Breast epithelium (tissue), 4 donors: Measurements from ENCODE around the gene TBCC. TPM values are rescaled to one million over a fixed set of nuclear protein-coding genes. Genes with fewer than 3 reads are reported as not detected.
A peak's percentile ranks its signal among the peaks of the same experiment; 100 is the strongest.

Experiments
- DNase-seq, 2 donors: peaks; one replicate each; pipeline ENCODE4 v3.0.0-alpha.2; 2019; ENCODE audit warnings: low spot score in 2 of 2
- H3K27ac ChIP-seq, 2 donors: fragments of 200-600 bp; sonication (generic) in 1 of 2; one replicate each; pipeline ENCODE4 v1.5.1; 2016 to 2019; ENCODE audit warnings: mild to moderate bottlenecking in 1 of 2
- H3K27me3 ChIP-seq, 2 donors: fragments of 200-600 bp; sonication (generic) in 1 of 2; one replicate each; pipeline versions ENCODE4 v1.5.1 to v1.6.0; 2017 to 2019; ENCODE audit warnings: control low read depth in 1 of 2, mild to moderate bottlenecking in 1 of 2
- H3K36me3 ChIP-seq: fragments of 200-600 bp; one replicate; pipeline ENCODE4 v1.5.1; 2019
- H3K4me1 ChIP-seq, 2 donors: fragments of 200-600 bp; sonication (generic); one replicate each; pipeline ENCODE4 v1.5.1; 2016 to 2019; ENCODE audit warnings: control low read depth in 1 of 2
- H3K4me3 ChIP-seq, 3 donors: fragments of 200-600 bp; sonication (generic); 1 replicate in 2 of 3; 2 replicates in 1 of 3; pipeline ENCODE4 v1.5.1; 2016 to 2019; ENCODE audit warnings: mild to moderate bottlenecking in 3 of 3, moderate library complexity in 2 of 3
- H3K9me3 ChIP-seq, 2 donors: fragments of 200-600 bp; sonication (generic) in 1 of 2; one replicate each; pipeline ENCODE4 v1.5.1; 2016 to 2019; ENCODE audit warnings: control low read depth in 1 of 2
- POLR2A ChIP-seq: fragments of 450-650 bp; IDR thresholded peaks from one replicate; pipeline ENCODE4 v1.6.1; 2016; ENCODE audit warnings: antibody characterized with exemption, mild to moderate bottlenecking, moderate library complexity
- POLR2AphosphoS5 ChIP-seq, 3 donors: sonication (generic); formaldehyde crosslinking; IDR thresholded peaks; one replicate each; pipeline ENCODE4 v1.6.1; 2017; ENCODE audit warnings: antibody characterized with exemption in 3 of 3
- intact Hi-C: fragments of 100-400 bp; cut with DNase I; formaldehyde crosslinking; loops from one replicate; pipeline ENCODE4 v1.15.1; 2023; ENCODE audit warnings: low total_unique reads
- total RNA-seq, 3 donors: library from RNA; depleted of rRNA; stranded (reverse); fragments of >200 nt; gene quantifications; one replicate each; pipeline ENCODE4 v1.1.0, GENCODE V29; 2016
- TF ChIP-seq, protein P1 (sequence below), 3 donors: fragments of 450-650 bp; IDR thresholded peaks; one replicate each; pipeline ENCODE4 v1.5.1; 2016 to 2017; ENCODE audit warnings: antibody characterized with exemption in 3 of 3, mild to moderate bottlenecking in 3 of 3, moderate library complexity in 3 of 3

TBCC gene, protein sequence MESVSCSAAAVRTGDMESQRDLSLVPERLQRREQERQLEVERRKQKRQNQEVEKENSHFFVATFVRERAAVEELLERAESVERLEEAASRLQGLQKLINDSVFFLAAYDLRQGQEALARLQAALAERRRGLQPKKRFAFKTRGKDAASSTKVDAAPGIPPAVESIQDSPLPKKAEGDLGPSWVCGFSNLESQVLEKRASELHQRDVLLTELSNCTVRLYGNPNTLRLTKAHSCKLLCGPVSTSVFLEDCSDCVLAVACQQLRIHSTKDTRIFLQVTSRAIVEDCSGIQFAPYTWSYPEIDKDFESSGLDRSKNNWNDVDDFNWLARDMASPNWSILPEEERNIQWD
- 10 to 100 TPM; 21.3 to 27.7 (median 26.3) TPM for total RNA-seq

DNA sequence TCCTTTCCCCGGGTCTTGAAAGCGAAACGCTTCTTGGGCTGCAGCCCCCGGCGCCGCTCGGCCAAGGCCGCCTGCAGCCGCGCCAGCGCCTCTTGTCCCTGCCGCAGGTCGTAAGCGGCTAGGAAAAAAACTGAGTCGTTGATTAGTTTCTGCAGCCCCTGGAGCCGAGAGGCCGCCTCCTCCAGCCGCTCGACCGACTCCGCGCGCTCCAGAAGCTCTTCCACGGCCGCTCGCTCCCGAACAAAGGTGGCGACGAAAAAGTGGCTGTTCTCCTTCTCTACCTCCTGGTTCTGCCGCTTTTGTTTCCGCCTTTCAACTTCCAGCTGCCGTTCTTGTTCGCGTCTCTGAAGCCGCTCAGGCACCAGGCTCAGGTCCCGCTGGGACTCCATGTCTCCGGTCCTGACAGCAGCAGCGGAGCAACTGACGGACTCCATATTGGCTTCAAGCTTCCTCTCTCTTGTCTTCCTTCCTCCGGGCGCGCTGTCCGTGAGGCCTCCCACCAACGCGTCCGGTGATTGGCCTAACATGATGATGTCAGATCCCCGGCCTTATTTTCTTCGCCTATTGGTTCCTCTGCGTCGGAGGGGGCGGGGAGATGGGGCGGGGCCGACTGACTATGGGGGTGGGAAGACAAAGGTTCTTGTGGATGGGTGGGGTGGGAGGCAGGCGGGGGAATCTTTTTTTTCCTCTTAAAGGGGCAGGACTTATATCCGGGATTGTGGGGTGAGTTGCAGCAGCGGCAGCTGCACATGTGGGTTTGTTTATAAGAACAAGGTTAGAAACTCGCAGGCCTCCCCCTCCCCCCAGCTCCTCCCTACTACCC is at the start of gene TBCC:
Gene TBCC (minus strand): TSS at position 464 of the 823 bp plus-strand sequence. CDS start 30 bp downstream, at position 434.
- peak; percentile 95 to 98 for DNase-seq
- TF ChIP-seq, protein P1, sequence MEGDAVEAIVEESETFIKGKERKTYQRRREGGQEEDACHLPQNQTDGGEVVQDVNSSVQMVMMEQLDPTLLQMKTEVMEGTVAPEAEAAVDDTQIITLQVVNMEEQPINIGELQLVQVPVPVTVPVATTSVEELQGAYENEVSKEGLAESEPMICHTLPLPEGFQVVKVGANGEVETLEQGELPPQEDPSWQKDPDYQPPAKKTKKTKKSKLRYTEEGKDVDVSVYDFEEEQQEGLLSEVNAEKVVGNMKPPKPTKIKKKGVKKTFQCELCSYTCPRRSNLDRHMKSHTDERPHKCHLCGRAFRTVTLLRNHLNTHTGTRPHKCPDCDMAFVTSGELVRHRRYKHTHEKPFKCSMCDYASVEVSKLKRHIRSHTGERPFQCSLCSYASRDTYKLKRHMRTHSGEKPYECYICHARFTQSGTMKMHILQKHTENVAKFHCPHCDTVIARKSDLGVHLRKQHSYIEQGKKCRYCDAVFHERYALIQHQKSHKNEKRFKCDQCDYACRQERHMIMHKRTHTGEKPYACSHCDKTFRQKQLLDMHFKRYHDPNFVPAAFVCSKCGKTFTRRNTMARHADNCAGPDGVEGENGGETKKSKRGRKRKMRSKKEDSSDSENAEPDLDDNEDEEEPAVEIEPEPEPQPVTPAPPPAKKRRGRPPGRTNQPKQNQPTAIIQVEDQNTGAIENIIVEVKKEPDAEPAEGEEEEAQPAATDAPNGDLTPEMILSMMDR (IDR thresholded peaks at IDR 0.05): no peak
- TF ChIP-seq POLR2AphosphoS5 (IDR thresholded peaks at IDR 0.05): peak; percentile 91 to 98 (median 98)
- peak; percentile 75 for TF ChIP-seq POLR2A
- no peaks in the 10 kb centered on the region for H3K9me3 ChIP-seq
- H3K27ac ChIP-seq: peak within 1 kb of the TSS; percentile 85 to 93
- intact Hi-C loops: loop anchor here (5.0 kb wide), 1 partner anchor 36 kb away; the partner anchor contains the start of gene BICRAL
- H3K36me3 ChIP-seq: no peaks in the 10 kb centered on the region
- H3K4me3 ChIP-seq: peak within 1 kb of the TSS; percentile 61 to 98 (median 95)
- H3K27me3 ChIP-seq: no peaks in the 10 kb centered on the region
- peaks cover 5 to 10% of the 10 kb centered on the region in 2 donors for H3K4me1 ChIP-seq

DNA sequence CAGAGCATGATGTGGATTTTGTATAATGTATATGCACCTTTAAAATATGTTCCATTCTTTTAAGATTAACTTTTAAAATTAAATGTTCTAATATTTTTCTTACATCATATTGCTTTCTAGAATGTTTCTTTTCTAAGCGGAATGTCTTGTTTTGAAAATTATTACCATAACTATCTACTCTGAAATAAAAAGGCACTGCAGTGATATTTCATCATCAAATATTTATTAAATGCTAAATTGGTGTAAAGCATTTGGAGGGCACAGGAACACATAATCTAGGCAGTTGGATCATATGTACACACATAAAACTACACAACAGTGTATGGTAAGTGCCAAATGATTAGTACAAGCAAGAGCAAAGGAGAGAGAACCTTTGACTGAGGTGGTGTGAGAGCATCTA is 49.7 kb upstream of the TBCC start:
- Histone ChIP-seq H3K9me3 (no peaks in the 10 kb centered on the region), H3K36me3 (no peaks in the 10 kb centered on the region), H3K27ac (no peak overlapping the region), H3K4me3 (no peak overlapping the region), H3K4me1 (peaks cover 0 to 3% of the 10 kb centered on the region in 2 donors), H3K27me3 (no peaks in the 10 kb centered on the region)
- DNase-seq: no peak
- intact Hi-C loops: no loop called here
- TF ChIP-seq, protein P1 (IDR thresholded peaks at IDR 0.05): no peak
- TF ChIP-seq POLR2A (no peak), POLR2AphosphoS5 (IDR thresholded peaks at IDR 0.05) (no peak)

DNA sequence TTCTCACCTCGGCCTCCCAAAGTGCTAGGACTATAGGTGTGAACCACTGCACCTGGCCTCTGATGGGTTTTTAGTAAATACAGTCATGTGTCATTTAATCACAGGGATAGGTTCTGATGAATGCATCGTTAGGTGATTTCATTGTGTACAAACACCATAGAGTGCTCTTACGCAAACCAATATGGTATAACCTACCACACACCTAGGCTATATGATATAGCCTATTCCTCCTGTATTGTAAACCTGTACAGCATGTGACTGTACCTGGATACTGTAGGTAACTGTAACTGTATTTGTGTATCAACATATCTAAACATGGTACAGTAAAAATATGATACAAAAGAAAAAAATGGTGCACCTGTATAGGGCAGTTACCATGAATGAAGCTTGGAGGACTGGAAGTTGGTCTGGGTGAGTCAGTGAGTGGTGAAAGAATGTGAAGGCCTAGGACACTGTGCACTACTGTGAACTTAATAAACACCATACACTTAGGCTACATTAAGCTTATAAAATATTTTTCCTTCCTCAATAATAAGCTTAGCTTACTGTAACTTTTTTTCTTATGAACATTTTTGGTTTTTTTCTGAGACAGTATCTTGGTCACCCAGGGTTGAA is 45.9 kb upstream of the TBCC start:
- Histone ChIP-seq H3K27me3 (no peaks in the 10 kb centered on the region), H3K9me3 (no peaks in the 10 kb centered on the region), H3K27ac (peak overlapping the region; percentile 49 to 100), H3K36me3 (no peaks in the 10 kb centered on the region), H3K4me3 (no peak overlapping the region), H3K4me1 (peaks cover 0 to 22% of the 10 kb centered on the region in 2 donors)
- DNase-seq: no peak
- intact Hi-C loops: no loop called here
- TF ChIP-seq, protein P1 (IDR thresholded peaks at IDR 0.05): no peak
- TF ChIP-seq POLR2AphosphoS5 (IDR thresholded peaks at IDR 0.05): no peak
- no peak for TF ChIP-seq POLR2A

DNA sequence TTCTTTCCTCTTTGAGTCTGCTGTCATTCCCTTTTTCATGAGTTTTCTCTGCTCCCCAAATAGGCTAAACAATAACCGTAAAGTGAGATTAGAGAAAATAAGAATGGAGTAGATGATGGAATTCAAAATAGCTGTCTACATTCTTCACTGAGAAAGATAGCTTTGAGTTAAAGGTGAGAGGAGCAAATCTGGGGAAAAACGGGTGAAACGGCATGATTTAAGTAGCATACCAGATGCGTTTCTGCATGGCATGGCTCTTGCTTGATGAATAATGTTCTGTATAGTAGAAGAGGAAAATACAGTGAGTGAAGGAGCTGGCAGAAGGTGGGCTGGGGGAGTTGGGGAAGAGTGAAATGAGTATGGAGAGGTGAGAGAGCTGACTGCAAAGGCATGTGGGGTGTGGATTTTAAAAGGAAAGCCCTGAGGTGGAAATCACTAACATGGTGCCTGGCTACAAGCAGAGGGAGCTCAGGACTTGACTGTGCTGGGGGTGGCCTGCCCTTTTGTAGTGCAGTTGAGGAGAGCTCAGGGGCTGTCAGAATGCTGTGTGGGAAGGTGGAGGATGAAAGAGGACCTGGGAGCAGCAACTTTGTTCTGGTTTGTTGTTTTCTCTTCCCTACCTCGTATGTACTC is 44.8 kb upstream of the TBCC start:
- H3K4me3 ChIP-seq: no peak overlapping the region
- intact Hi-C loops: no loop called here
- DNase-seq: no peak
- peak overlapping the region; percentile 79 to 100 for H3K27ac ChIP-seq
- no peaks in the 10 kb centered on the region for H3K36me3 ChIP-seq
- TF ChIP-seq POLR2AphosphoS5 (IDR thresholded peaks at IDR 0.05) (no peak), POLR2A (no peak)
- TF ChIP-seq, protein P1 (IDR thresholded peaks at IDR 0.05): no peak
- H3K27me3 ChIP-seq: no peaks in the 10 kb centered on the region
- H3K9me3 ChIP-seq: no peaks in the 10 kb centered on the region
- peaks cover 0 to 22% of the 10 kb centered on the region in 2 donors for H3K4me1 ChIP-seq
